Amniotic stem cell (primary cell): ENCODE measurements around the gene HECTD4.
"Not testable (repeated sequence)": the region's sequence is repeated elsewhere in the genome, so short reads cannot be mapped to it uniquely, and the experiment has no call there.

ENCODE experiments used
- DNase-seq: peaks from one replicate; lab custom pipeline; 2025; lab: John Stamatoyannopoulos, UW

HECTD4 gene

DNA sequence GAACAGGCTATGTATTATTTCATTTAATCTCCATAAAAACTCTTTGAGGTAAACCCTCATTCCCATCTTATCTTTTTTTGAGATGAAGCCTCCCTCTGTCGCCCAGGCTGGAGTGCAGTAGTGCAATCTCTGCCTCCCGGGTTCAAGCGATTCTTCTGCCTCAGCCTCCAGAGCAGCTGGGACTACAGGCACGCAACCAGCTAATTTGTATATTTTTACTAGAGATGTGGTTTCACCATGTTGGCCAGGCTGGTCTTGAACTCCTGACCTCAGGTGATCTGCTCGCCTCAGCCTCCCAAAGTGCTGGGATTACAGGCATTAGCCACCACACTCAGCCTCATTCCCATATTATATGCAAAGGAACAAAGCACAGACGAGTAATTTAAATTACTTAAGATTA, 25.5 kb upstream of the HECTD4 start:
- not testable (repeated sequence) for DNase-seq

DNA sequence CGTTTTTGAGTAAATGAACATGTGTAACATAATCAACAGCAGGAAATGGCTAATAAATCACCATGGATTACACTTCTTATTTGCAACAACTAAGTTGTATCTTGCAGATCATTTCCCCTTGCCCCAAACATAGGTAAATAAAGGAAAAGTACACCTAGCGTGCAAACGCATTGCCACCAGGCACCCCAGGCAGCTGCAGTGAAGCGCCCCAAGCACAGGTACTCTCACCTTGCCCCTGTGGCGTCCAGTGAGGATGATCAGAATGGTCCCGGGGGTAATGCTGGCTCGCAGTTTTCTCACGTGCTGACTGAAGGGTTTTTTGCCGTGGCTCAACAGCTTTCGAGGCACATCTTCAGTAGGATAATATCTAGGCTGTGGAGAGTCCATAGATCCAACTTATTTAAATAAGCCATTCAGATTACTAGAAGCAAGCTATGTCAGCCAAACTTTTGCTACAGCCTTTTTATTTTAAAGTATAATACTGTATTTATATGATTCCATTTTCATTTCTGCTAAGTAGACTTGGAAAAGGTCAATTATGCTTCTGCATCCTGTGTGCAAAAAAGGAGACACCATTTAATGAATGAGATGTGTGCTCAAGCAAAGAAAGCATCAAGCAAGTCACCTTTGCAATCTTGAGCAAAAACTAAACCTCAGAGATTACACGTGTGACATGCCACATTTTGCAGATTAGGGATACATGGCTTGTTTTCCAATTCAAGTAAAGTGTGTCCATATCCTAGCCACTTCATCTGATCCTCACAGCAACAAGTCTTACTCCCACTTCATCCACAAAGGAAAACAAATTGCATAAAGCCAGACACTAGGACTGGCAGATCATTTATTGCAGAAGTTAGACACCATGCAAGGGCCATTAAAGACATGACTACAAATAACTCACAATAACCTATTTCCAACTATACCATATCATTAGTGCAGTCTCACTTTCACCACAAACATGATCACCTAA, 24.6 kb upstream of the HECTD4 start:
- DNase-seq = no peak

DNA sequence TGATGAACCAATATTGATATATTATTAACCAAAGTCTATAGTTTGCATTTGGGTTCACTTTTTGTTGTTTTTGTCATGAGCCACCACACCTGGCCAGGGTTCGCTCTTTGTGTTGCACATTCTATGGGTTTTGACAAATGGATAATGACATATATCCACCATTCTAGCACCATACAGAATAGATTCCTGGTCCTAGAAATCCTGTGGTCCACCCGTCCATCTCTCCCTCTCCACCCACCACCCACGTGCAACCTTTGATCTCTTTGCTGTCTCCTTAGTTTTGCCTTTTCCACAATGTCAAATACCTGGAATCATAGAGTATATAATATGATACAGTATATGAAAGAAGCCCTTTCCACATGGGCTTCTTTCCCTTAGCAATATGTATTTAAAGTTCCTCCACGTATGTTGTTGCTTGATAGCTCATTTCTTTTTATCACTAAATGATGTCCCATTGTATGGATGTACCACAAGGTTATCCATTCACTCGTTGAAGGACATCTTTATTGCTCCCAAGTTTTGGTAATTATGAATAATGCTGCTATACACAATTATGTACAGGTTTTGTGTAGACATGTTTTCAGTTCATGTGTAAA, 19.8 kb upstream of the HECTD4 start:
- DNase-seq = no peak

DNA sequence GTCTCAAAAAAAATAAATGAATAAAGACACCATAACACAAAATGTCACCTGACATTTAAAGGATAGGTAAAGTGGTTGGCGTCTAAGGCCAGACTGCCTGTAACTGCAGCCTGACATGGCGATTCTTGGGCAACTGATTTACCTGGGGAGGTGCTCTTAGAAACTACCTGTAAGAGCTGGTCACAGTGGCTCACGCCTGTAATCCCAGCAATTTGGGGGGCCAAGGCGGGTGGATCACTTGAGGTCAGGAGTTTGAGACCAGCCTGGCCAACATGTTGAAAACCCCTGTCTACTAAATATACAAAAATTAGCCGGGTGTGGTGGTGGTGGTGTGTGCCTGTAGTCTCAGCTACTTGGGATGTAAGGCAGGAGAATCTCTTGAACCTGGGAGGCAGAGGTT, 18.8 kb upstream of the HECTD4 start:
- DNase-seq = no peak

DNA sequence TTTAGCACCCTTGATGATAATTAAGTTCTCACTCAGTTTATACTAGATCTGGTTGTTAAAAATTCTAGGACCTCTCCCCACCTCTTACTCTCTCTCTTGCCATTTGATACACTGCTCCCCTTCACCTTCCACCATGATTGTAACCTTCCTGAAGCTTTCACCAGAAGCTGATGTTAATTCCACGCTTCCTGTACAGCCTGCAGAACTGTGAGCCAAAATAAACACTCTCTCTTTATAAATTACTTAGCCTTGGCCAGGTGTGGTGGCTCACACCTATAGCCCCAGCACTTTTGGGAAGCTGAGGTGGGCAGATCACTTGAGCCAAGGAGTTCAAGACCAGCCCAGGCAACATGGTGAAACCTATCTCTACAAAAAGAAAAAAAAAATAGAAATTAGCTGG, 11.1 kb upstream of the HECTD4 start:
- DNase-seq = no peak

DNA sequence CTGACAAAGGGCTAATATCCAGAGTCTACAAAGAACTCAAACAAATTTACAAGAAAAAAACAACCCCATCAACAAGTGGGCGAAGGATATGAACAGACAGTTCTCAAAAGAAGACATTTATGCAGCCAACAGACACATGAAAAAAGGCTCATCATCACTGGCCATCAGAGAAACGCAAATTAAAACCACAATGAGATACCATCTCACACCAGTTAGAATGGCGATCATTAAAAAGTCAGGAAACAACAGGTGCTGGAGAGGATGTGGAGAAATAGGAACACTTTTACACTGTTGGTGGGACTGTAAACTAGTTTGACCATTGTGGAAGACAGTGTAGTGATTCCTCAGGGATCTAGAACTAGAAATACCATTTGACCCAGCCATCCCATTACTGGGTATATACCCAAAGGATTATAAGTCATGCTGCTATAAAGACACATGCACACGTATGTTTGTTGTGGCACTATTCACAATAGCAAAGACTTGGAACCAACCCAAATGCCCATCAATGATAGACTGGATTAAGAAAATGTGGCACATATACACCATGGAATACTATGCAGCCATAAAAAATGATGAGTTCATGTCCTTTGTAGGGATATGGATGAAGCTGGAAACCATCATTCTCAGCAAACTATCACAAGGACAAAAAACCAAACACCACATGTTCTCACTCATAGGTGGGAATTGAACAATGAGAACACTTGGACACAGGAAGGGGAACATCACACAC, 7.9 kb upstream of the HECTD4 start:
- DNase-seq = not testable (repeated sequence)

DNA sequence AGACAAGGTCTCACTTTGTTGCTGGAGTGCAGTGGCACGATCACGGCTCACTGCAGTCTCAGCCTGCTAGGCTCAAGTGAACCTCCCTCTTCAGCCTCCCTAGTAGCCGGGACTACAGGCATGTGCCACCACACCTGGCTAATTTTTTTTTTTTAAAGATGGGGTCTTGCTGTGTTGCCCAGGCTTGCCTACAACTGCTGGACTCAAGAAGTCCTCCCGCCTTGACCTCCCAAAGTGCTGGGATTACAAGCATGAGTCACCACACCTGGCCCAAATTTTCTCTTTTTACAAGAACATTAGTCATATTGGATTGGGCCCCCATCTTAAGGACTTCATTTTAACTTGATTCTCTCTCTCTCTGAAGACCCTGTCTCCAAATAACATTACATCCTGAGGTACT, 7.0 kb upstream of the HECTD4 start:
- no peak for DNase-seq

DNA sequence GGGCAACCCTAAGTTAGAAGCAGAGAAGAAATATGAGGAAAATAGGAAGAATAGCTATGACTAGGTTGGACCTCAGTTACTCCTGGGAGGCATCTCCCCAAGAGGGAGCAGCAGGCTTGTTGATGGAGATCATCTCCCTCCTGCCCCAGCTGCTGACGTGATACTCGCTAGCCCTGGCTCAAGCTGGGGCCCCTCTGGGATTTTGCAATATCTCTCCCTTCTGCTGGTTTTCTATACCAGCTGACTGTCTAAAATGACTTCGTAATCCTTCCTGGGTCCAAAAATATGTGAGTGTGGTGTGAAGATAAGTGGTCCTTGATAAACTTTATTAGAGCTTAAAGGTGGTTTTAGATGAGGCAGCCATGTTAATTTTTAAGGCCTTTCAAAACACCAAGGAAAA, 4.5 kb upstream of the HECTD4 start:
- no peak for DNase-seq

DNA sequence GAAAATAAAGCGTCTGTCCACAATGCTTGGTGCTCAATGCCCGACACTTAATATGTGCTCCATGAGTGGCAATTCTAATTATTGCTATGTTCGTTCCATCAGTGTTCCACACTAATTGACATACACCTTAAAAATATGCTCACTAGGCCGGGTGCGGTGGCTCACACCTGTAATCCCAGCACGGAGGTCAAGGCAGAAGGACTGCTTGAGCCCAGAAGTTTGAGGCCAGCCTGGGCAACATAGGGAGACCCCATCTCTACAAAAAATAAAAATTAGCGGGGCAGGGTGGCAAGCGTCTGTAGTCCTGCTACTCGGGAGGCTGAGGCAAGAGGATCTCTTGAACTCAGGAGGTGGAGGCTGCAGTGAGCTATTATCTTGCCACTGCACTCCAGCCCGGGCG, 635 bp upstream of the HECTD4 start:
- no peak for DNase-seq

DNA sequence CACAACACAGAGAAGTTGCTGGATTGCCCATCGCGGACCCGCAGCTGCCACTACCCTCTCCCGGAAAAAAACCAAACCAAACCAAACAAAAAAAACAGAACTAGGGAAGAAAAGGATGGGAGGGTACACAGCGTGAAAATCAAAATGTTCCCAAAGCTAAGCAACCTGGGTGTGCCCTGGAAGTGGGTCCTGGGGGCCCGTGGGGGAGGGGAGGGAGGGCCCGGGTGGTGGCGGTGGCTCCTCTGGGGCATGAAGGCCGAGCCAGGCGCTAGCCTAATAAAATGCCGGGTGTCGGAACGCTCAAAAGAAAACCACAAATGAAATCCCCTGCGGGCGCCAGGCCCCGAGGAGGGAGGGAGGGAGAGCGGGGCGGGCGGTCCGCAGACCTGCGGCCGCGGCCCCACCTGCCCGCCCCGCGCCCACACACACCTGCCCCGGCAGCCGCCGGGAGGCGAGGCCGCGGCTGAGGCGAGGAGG, 787 bp downstream of the HECTD4 start:
- DNase-seq = no peak

DNA sequence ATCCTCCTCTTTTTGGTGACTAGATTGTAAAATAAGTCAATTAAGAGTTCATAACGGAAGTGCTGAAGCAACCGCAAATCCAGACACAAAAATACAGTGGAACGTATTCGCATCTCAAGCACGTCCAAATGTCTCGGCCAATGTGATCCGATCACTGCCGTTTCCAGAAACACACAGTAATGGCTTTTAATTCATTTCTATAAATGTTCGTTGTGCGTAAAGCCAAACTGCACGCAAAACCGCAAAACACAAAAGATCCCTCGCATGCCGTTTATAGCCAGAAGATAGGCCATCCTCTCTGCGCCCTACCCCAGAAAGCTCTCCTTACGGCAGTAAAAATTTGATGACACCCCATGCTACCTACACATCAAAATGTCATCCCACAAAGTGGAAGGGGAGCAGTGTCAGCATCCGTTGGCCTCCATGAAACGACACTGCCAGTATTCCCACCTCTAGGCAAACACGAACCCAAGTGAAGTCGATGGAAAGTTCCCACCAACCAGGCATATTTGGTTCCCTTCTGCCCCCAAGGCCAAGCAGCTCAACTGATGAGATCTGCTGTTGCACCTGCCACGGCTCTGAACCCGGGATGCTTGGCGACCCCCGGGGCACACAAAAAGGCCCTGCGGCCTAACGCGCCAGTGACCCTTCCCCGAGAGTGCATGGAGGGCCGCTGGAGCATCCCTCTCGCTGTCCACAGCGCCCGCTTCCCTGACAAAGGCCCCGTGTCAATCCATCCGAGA, 1.4 kb downstream of the HECTD4 start:
- no peak for DNase-seq

DNA sequence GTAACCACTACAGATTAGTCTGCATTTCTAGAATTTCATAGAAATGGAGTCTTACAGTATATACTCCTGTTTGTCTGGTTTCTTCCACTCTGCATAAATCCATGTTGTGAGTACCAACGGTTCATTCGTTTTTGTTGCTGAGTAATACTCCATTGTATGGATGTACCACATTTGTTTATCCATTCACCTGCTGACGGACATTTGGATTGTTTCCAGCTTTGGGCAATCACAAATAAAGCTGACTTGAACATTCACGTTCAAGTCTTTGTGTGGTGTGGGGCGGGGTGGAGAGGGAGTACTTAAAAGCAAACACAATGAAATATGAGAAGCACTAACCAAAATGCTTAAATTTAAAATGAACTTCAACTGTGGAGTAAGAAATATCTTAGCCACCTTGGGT, 7.1 kb downstream of the HECTD4 start:
- DNase-seq = no peak

DNA sequence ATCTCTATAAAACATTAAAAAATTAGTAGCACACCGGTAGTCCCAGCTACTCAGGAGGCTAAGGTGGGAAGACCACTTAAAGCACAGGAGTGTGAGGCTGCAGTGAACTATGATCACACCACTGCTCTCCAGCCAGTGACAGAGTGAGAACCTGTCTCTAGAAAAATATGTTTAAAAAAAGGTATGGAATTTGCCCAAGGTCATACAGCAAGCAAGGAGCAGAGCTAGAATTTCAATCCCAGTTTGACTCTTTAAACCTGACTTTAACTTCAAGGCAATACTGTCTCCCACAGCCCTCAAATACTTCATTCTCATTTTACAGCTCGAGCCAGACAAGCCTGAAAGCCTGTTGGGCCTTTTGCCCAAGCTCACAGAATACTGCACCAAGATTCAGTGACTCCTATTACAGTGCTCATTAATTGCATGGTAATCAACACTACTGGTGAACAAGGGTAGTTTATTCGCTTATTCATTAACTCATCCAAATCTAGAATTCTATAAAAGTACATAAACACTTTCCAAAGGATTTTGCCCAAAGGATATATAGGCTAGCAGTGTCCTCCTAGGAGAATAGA, 8.0 kb downstream of the HECTD4 start:
- DNase-seq = no peak

DNA sequence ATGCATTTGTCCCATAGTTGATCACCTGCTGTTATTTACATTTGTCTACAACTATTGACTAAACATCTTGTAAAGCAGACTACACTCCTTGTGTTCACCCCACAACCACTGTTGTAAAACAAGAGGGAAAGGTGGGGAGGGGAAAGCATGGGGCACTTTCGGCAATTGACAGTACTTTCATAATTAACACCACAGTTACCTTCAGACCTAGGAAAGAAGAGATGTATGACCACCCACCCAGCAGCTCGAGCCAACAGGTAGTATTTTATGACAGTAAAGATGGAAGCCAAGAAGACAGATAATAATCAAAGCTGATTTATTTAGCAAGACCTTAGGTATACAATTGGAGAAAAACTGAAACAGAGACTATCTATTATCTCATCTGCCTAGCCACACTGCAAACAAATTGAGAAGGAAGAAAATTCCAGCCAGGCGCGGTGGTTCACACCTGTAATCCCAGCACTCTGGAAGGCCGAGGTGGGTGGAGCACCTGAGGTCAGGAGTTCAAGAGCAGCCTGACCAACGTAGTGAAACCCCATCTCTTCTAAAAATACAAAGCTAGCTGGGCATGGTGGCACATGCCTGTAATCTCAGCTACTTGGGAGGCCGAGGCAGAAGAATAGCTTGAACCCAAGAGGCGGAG, 11.2 kb downstream of the HECTD4 start:
- DNase-seq = no peak

DNA sequence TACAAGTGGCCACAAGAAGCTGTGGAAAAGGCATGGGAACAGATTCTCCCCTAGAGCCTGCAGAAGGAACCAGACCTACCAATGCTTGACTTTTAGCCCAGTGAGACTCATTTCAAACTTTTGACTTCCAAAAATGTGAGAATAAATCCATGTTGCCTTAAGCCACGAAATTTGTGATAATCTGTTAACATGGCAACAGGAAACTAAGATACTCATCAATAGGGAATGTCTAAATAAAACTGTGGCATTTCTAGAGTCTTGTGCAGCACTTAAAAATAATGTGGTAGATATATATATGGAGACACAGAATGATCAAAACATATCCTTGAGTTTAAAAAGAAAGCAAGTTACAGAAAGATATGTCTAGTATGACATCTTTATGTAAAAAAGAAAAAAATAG, 12.0 kb downstream of the HECTD4 start:
- DNase-seq = no peak

DNA sequence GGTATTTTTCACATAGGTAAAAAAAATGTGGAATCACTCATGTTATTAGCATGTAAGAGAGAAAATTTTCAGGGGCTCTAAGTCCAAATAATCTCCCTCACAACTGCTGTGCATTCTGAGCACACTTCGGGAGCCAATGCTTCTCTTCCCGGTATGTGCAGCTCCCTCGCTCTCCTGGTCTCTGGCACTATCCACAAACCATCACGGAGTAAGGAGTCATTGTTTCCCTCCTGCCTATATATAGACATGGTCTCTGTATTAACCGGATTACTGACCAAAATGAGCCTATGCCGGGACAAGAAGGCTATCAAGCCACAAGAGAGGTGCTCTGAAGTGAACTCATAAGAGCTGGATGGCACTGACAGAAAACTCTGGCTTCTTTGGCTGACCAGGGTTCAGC, 13.4 kb downstream of the HECTD4 start:
- DNase-seq = no peak

DNA sequence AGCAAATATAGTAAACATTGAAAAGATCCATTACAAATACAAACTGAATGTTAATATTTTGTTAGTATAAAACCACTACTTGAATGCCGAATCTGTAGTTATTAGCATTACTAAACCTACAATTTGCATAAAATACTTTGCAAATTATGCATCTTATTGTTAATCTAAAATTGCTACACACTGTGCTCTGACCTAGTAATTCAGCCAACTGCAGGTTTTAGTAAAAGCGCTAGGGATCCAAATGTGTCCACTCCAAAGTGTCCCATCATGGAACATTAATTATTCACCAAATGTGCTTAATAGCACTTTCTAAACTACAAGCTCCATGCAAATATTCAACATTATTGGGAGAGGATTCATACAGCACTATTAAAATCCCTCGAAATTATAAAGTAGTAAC, 14.3 kb downstream of the HECTD4 start:
- no peak for DNase-seq

DNA sequence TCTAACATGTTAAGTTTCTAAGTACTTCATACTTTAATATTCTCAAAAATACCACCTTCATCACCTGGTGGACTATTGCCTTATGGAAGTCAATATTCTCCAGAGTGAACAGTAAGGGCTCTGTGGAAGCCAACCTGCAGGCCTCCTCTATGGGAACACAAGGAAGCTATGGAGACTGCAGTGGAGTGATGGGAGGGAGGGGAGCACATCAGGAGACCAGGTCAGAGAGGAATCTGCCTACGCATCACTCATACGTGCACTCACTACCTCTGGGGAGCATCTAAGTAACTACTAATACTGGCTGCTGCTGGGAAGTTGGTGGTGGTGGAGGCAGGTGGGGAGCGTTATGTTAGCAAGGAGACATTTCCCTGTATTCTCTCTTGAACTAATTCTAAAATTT, 19.9 kb downstream of the HECTD4 start:
- no peak for DNase-seq

DNA sequence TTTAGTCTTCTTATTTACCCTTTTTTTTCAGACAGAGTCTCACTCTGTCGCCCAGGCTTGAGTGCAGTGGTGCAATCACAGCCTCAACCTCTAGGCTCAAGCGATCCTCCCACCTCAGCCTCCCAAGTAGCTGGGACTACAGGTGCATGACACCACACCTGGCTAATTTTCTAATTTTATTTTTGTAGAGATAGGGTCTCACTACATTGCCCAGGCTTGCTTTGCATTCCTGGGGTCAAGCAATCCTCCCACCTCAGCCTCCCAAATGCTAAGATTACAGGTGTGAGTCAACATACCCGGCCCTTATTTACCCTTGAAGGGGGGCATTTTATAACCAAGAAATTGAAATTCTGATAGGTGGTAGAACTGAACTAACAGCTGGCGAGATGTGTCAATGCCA, 21.0 kb downstream of the HECTD4 start:
- no peak for DNase-seq

DNA sequence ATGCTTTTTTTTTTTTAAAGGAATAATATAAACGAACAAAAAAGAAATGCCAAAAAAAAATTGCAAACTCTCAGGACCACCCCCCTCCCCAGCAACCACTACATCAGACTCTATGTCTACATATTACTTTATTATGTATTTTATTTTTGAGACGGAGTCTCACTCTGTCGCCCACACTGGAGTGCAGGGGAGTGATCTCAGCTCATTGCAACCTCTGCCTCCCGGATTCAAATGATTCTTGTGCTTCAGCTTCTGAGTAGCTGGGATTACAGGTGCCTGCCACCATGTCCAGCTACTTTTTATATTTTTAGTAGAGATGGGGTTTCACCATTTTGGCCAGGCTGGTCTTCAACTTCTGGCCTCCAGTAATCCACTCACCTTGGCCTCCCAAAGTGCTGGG, 22.9 kb downstream of the HECTD4 start:
- DNase-seq = no peak

DNA sequence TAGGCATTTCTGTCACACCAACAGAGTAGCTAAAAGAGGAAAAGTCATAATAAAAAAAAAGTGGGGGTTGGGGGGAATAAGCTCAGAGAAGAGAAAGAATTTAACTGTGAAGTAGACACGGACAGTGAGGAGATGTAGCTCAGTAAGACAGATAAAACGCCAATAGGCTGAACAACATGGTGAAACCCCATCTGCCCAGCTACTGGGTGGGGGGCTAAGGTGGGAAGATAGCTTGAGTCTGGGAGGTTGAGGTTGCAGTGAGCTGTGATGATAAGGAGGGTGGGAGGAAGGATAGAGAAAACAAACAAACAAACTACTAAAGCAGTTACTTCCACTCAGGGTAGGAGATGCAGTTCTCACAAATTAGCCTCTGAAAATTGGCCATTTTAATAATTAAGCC, 25.0 kb downstream of the HECTD4 start:
- no peak for DNase-seq
